ENCODE measurements around the gene SLC2A4.

The SLC2A4 gene

DNA sequence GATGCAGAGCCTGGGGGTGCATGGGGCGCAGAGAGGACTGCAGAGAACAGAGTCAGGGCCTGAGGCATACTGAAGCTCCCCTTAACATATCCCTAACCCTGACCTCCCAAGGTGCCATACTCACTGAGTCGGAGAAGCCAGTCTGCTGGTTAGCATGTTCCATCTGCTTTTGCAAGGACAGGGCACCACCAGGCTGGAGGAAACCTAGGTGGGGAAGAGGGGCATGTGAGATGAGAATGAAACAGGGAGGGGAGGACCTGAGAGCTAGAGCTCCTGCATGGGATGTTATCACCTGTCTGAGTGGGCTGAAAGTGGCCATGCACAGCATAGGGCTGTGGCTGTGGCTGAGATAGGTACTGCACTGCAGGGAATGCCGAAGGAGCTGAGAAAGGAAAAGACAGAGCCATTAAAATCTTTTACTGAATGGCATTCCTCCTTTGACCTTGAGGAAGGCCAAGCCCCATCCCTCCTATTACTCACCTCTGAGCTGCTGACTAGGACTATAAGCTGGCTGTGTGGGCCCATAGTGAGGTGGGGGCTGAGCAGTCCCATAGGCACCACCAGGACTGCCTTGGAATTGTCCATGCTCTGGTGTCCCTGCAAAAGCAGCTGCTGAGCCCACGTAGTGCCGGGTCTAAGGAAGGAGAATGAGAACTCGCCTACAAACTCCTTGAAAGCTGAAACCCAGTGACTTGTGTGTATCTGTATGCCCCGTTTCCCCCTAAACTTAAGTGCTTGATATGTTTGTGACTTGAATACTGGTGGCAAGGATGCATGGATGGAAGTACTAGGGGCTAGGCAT, 31.8 kb downstream of the SLC2A4 start:
- Histone ChIP-seq H3K4me3 (replicated peaks; ENCODE audit: insufficient read depth, low read length) (no peak overlapping the region), H3K27ac (replicated peaks) (no peak overlapping the region), H3K27me3 (ENCODE audit: insufficient read depth, poor library complexity, severe bottlenecking) (no peaks in the 10 kb centered on the region)
- no peak for DNase-seq (ENCODE audit: low read depth in 1 of 2, low spot score in 1 of 2)
- peak; percentile 74; the same call in 1 of the 2 replicates for TF ChIP-seq POLR2AphosphoS5 (IDR thresholded peaks at IDR 0.05; ENCODE audit: low read depth)
- TF ChIP-seq GABPA (IDR thresholded peaks at IDR 0.05; ENCODE audit: low read depth), result no peak
- TF ChIP-seq, protein P1, sequence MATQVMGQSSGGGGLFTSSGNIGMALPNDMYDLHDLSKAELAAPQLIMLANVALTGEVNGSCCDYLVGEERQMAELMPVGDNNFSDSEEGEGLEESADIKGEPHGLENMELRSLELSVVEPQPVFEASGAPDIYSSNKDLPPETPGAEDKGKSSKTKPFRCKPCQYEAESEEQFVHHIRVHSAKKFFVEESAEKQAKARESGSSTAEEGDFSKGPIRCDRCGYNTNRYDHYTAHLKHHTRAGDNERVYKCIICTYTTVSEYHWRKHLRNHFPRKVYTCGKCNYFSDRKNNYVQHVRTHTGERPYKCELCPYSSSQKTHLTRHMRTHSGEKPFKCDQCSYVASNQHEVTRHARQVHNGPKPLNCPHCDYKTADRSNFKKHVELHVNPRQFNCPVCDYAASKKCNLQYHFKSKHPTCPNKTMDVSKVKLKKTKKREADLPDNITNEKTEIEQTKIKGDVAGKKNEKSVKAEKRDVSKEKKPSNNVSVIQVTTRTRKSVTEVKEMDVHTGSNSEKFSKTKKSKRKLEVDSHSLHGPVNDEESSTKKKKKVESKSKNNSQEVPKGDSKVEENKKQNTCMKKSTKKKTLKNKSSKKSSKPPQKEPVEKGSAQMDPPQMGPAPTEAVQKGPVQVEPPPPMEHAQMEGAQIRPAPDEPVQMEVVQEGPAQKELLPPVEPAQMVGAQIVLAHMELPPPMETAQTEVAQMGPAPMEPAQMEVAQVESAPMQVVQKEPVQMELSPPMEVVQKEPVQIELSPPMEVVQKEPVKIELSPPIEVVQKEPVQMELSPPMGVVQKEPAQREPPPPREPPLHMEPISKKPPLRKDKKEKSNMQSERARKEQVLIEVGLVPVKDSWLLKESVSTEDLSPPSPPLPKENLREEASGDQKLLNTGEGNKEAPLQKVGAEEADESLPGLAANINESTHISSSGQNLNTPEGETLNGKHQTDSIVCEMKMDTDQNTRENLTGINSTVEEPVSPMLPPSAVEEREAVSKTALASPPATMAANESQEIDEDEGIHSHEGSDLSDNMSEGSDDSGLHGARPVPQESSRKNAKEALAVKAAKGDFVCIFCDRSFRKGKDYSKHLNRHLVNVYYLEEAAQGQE (IDR thresholded peaks at IDR 0.05; ENCODE audit: insufficient replicate concordance, low read depth), result no peak
- no peak for TF ChIP-seq SPI1 (IDR thresholded peaks at IDR 0.05; ENCODE audit: borderline replicate concordance, low read depth)
- TF ChIP-seq, protein P2, sequence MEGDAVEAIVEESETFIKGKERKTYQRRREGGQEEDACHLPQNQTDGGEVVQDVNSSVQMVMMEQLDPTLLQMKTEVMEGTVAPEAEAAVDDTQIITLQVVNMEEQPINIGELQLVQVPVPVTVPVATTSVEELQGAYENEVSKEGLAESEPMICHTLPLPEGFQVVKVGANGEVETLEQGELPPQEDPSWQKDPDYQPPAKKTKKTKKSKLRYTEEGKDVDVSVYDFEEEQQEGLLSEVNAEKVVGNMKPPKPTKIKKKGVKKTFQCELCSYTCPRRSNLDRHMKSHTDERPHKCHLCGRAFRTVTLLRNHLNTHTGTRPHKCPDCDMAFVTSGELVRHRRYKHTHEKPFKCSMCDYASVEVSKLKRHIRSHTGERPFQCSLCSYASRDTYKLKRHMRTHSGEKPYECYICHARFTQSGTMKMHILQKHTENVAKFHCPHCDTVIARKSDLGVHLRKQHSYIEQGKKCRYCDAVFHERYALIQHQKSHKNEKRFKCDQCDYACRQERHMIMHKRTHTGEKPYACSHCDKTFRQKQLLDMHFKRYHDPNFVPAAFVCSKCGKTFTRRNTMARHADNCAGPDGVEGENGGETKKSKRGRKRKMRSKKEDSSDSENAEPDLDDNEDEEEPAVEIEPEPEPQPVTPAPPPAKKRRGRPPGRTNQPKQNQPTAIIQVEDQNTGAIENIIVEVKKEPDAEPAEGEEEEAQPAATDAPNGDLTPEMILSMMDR (IDR thresholded peaks at IDR 0.05; ENCODE audit: insufficient read depth, low read length), result no peak

DNA sequence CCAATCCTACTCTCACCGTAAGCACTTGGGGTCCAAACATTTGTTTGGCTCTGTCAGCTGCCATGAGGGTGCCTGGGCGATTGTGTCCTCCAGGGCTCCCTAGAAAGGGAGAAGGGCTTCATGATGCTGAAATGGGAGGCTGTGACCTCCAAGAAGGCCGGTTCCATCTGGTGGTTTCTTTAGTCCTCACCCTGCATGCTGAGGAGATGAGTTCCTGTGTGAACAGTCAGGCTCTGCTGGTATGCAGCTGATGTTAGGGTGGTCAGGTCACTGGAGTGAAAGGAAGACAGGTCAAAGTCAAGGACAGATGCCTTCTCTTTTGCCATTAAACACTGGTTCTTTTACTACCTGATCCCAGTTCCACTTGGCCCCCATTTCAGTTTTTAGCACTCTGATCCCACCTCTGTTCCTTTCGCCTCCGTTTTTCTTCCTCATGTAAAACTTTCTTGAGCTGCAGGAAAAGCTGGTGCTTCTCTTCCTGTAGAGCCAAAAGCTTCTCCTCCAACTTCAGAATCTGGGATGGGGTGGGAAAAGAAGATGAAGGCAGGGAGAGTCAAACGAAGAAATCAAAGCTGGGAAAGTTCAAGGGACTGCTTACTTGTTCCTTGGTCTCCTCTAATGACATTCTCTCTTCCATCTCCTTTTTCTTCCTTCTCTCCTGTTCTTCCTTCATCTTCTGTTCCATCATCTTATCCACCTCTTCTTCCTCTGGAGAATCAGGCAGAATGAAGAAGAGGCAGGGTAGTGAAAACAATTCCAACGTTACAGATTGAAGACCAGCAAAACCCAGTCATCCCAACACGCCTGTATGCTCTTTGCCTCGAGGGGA, 32.6 kb downstream of the SLC2A4 start:
- TF ChIP-seq SPI1 (IDR thresholded peaks at IDR 0.05; ENCODE audit: borderline replicate concordance, low read depth) (no peak), POLR2AphosphoS5 (IDR thresholded peaks at IDR 0.05; ENCODE audit: low read depth) (no peak), GABPA (IDR thresholded peaks at IDR 0.05; ENCODE audit: low read depth) (no peak)
- TF ChIP-seq, protein P1 (IDR thresholded peaks at IDR 0.05; ENCODE audit: insufficient replicate concordance, low read depth), result no peak
- TF ChIP-seq, protein P2 (IDR thresholded peaks at IDR 0.05; ENCODE audit: insufficient read depth, low read length), result no peak
- DNase-seq (ENCODE audit: low read depth in 1 of 2, low spot score in 1 of 2), result no peak
- Histone ChIP-seq H3K27me3 (ENCODE audit: insufficient read depth, poor library complexity, severe bottlenecking) (no peaks in the 10 kb centered on the region), H3K27ac (replicated peaks) (peak overlapping the region; percentile 54; the same call in 1 of the 2 replicates), H3K4me3 (replicated peaks; ENCODE audit: insufficient read depth, low read length) (peak overlapping the region; percentile 80)

DNA sequence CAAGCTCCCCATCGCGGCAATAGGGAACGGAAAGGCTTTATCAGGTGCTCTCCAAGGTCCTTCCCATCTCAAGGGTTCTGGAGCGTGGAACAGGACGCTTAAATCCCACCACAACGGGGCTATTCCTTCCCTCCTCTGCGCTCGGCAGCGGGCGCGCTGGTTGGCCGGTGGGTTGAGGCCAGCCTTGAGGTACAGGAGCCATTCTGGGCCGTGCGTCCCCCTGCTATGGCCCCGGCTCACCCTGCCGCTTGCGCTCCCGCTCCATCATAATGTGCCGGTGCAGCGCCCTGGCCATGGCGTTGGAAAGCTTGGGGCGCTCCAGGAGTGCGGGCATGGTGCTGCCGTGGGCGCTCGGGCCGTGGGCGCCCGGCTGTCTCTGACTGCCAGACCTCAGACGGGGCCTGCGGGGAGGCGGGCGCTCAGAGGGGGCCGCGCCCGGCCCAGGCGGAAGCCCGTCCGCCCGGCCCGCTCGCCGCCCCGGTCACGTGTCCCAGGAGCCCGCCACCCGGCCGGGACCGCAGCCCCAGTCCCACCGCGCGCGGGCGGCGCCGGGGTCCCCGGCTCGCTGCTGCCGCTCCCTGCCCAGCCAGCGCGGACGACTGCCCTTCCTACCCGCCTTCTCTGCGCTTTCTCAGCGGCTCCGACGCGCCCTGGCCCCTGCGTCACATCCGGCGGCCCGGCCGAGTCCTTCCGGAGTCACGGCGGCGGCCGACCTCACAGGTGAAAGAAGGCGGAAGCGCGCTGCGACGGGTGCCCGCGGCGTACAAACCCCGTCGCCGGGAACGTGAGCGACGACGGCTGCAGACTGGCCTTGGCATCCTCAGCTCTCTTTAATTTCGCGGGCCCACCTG, 33.4 kb downstream of the SLC2A4 start, which contains the start of gene GPS2:
GPS2 (minus strand) TSS at position 642 of the 851 bp plus-strand sequence; CDS start at position 334, 308 bp downstream.
- DNase-seq (ENCODE audit: low read depth in 1 of 2, low spot score in 1 of 2), result peak in 1 of 2 experiments; percentile 79
- Histone ChIP-seq H3K27ac (replicated peaks) (peak within 1 kb of the TSS; percentile 69), H3K27me3 (ENCODE audit: insufficient read depth, poor library complexity, severe bottlenecking) (no peaks in the 10 kb centered on the region), H3K4me3 (replicated peaks; ENCODE audit: insufficient read depth, low read length) (peak within 1 kb of the TSS; percentile 80)
- TF ChIP-seq SPI1 (IDR thresholded peaks at IDR 0.05; ENCODE audit: borderline replicate concordance, low read depth) (no peak), POLR2AphosphoS5 (IDR thresholded peaks at IDR 0.05; ENCODE audit: low read depth) (no peak; the same call in none of the 2 replicates), GABPA (IDR thresholded peaks at IDR 0.05; ENCODE audit: low read depth) (peak; percentile 92)
- TF ChIP-seq, protein P1 (IDR thresholded peaks at IDR 0.05; ENCODE audit: insufficient replicate concordance, low read depth), result peak; percentile 92

Data from HL-60 (cell line).